Measurements from ENCODE around the gene C11orf86.
A peak's percentile ranks its signal among the peaks of the same experiment; 100 is the strongest.
"Not testable (repeated sequence)": the region's sequence is repeated elsewhere in the genome, so short reads cannot be mapped to it uniquely, and the experiment has no call there.

C11orf86 gene, protein sequence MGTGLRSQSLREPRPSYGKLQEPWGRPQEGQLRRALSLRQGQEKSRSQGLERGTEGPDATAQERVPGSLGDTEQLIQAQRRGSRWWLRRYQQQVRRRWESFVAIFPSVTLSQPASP

DNA sequence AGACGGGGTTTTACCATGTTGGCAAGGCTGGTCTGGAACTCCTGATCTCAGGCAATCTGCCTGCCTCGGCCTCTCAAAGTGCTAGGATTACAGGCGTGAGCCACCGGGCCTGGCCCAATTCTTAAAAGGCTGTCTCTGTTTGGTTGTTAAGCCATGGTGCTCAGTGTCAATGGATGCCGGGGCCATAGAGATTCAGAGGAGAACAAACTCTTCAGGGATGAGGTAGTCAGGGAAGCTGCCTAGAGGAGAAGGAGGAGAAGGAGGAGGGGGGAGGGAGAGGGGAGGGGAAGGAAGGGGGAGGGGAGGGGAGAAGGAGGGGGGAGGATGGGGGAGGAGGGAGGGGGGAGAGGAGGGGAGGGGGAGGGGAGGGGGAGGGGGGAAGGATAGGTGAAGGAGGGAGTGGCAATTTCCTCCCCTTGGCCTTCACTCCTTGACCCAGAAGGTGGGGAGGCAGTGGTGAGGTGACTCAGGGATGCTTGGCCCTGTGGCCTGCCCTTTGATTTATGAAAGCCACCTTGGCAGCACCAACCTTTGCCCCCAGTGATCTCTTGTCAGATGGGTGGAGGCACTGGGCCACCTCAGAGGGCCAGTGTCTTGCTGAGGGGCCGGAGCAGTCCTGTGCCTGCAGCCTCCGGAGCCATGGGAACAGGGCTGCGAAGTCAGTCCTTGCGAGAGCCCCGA is at the start of gene C11orf86:
Gene C11orf86 (plus strand): TSS at position 581 of the 681 bp plus-strand sequence. CDS start 59 bp downstream, at position 640.
- no peak for DNase-seq (ENCODE audit: low read depth in 3 of 3)

DNA sequence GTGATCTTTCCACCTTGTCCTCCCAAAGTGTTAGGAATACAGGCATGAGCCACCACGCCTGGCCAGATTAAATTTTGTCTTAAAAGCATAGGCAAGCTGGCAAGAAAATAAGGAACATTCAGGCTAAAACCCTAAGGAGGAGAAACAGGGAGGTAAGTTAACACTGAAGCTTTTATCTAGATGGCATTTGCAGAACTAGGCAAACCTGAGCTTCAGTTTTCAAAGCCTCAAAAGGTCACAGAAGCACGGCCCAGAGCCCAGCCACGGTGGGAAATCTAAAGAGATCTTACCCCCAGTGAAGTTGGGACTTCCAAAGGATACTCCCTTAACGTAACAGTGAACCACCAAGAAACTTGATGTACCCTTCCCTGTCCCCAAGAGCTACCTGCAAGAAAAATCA is 45.4 kb upstream of the C11orf86 start:
- no peak for DNase-seq (ENCODE audit: low read depth in 3 of 3)

DNA sequence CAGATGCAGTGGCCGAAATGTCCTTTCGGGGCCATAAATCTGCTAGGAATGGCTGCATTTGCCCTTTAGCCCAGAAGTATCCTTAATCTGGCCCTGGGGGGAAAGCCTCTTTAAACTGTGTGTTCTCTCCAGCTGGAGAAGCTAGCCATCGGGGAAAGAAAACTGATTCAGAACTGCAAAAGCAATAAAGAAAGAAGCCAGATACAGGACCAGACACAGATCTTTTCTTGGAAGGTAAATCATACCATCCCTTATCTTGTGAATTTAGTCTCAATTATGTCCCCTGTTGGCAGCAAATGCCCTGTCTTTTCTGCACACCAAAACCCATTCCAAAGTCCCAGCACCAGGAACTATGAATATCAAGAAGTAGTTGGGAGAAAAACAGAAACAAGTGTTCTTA is 42.6 kb upstream of the C11orf86 start:
- DNase-seq (ENCODE audit: low read depth in 3 of 3): no peak

DNA sequence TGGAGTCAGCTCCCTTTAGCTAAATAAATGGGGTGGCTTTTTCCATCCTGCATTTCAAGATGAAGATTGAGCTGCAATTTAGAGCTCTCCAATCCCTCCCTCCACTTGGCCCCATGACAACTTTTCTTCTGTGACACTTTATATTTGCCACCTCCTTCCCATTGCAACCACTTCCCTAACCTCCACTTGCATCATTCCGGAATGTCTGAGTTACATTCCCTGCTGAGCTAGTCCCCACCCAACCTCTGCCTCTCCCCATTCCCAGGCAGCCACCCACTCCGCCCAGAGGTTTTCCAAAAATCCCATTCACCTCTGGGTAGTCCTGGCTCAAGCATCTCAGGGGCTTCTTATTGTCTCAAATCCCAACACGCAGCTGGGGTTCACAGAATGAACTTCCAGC is 41.6 kb upstream of the C11orf86 start:
- no peak for DNase-seq (ENCODE audit: low read depth in 3 of 3)

DNA sequence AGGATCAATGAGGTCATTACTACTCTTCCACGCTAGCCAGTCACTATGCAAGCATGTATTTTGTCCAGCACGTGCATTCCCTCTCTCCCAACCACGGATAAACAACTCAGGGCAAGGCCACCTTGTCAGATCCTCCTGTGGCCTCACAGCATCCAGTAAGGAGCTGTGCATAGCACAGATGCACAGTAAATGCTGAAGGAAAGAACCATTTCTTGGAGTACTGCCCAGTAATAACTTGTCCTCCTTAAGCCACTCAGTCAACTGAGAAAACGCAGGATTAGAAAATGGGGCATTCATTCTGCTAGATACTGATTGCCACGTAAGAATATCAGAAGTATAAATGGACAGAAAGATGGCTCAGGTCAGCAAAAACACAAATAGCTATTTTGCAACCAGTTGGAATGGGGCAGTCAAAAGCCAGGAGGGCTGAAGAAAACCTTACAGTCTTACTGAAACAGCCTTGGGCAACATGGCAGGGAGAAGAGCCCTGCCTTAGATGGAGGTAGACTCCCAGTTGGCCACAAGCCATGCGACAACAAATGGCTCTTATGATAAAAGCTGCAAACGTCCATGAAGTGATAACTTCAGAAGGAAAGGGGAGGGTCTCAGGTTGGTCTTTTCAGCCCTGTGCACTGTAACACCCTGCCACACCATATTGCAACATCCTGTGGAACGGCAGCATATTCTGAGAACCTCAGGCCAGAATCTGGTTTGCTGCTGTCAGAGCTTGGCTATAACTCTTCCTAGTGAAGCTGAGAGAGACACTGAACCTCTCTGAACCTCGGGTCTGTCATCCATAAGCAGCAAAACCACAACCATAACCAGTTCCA is 39.9 kb upstream of the C11orf86 start:
- DNase-seq (ENCODE audit: low read depth in 3 of 3): no peak

DNA sequence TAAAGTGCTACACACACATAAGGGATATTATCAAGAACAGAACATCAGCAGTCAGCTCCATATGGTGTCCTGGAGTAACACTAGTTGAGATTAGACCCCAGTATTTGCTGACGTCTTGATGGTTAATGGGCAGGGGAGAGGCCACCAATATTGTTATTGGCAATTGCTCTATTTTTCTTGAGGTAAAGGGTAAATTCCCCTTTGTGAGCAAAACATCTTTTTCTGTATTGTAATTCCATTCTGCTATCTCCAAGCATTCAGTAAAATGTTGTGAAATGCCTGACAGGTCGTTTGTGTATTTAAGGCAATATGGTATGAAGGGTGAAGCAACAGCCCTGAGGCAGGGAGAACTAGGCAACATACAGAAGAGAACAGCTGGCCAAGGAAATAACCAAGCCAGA is 38.8 kb upstream of the C11orf86 start:
- no peak for DNase-seq (ENCODE audit: low read depth in 3 of 3)

DNA sequence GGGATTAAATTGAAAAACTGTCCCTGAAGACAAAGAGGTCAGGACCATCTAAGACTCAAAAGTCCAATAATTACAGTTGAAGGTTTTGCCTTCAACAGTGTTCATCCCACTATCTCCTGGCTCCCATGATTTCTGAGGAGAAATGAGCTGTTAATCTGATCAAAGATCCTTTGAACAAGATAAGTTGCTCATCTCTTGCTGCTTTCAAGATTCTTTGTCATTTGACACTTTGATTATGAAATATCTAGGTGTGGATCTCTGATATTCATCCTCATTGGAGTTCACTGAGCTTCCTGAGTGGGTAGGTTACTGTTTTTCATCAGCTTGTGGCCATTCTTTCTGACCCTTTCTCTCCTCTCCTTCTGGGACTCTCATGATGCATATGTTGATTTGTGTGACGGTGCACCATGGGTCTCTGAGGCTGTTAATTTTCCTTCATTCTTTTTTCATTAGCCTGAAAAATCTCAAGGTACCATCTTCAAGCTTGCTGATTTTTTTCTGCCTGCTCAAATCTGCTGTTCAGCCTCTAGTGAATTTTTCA is 37.8 kb upstream of the C11orf86 start:
- no peak for DNase-seq (ENCODE audit: low read depth in 3 of 3)

DNA sequence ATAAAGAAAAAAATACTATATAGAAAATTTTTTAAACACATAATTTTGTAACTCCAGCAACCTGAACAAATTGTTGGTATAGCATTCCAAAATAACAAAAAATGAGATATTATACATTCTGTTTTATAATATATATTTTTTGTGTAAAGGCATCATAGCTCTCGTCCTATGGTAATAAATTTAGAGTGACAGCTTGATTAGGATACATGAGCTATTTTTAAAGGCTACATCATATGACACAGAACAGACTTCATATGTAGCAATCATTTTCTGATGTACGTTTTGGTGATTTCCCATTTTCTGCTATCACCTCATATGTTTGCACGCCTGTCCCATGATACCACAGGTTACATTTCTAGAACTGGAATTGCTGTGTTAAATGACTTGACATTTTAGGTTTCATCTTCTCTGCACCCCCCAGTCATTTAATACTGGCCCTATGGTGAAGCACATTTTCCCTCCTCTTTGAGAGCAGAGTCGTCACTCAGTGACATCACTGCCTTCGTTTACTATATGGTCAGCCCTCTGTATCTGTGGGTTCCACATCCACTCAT is 36.4 kb upstream of the C11orf86 start:
- no peak for DNase-seq (ENCODE audit: low read depth in 3 of 3)

DNA sequence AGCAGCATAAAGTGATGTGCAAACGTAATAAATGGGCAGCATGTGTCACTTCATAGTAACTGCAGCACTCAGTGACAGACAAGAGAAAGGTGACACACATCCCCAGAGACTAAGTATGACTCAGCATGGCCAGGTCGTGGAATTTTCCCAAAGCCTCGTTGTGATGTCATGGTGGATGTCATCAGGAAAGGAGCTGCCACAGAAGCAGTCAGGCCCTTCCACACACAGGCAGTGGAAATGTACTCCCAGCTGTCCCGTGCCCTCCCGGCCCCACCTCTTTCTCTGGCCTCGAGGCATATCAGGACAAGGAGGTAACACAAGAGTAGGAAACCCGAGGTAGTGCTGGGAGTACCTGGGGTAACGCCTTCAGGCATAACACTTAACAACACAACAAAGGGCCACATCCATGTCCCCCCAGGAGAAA is 25.0 kb upstream of the C11orf86 start:
- peak in 1 of 3 experiments; percentile 38 for DNase-seq (ENCODE audit: low read depth in 3 of 3)

DNA sequence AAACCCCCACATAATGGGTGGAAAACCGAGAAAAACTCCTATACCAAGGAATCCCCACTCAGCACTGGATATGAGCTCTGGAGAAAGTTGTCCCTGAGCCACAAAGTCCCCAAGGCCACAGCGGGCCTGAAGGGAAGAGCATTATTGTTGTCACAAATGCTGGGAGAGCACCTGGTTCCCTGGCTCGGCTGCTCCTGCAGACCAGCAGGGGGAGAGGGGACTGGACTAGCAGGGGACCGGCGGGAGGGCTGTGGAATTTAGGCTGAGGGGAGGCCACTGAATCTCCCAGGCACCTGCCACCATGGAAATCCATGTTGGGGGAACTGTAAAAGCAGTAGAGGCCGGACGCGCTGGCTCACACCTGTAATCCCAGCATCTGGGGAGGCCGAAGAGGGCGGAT is 24.0 kb upstream of the C11orf86 start:
- no peak for DNase-seq (ENCODE audit: low read depth in 3 of 3)

DNA sequence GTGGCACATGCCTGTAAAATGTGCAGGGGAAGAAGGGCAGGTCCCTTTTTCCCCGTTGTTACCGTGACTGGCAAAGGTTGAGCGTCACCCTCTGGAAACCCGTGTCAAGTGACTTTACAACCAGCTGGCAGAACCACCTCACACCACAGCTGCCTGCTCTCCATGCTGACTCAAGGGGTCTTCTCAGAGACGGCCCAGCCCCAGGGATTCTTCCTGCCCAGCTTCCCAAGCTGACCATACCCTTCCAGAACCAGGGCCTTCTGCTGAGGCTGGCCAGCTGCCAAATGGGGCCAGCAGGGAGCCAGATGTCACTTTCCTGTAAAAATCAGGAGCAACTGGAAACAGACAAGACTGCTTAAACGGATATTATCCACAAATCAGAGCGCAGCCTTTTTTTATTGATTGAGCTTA is 23.2 kb upstream of the C11orf86 start:
- DNase-seq (ENCODE audit: low read depth in 3 of 3): no peak

DNA sequence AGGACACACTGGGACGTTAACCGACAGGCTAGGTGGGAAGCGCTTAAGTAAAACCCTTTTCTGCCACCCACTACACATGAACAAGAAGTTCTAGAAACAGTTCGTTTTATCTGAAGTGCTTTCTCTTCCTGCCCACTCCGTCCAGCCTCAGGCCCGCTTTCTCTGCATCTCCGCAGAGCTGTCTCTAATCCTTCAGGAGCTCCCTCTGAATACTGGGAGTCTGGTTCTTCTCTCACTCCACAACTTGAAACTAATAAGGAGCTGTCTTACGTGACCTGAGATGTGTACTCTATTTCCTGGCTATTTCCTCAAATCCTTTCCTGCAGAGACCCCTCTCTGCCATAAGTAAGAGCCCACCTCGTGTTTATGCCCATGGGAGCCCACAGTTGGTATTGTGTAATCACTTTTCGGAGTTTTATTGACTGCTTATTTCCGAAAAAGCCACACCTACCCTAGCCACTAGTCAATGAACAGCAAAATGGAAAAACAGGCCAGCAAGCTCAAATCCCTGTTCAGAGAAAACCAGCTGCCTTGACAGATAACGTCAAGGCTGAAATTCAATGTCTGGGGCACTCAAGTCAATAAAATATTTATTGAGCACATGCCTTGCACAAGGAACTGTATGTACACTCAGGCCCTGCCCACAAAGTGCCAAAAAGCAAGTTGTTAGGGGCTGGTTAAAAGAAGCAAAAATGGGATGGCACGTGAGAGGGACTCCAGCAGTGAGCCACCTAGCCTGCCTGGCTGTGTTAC is 21.8 kb upstream of the C11orf86 start:
- no peak for DNase-seq (ENCODE audit: low read depth in 3 of 3)

DNA sequence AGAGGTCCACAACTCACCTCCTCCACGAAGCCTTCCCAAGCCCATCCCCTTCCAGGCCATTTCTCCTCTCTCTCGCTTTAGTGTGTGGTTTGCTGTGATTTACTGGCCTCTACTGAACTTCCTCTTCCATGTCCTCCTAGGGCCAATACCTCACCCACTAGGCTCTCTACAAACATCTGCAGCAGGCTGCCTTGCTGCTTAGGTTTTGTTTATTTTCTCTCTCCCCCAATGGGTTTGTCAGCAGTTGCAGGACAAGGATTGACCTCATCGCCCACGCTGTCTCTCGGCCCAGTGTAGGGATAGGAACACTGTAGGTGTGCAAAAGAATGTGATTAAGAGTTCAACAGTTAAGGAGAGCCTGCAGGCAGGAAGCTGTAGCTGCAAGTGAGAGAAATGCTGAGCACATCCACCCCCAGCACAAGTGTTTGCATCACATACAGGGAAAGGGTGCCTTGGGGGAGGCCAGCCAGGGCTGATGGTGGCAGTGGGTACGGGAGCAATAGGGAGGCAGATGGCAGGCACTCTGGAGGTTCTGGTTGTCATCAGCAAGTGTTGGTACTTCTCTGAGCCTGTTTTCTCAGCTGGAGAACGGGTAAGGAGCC is 18.3 kb upstream of the C11orf86 start:
- no peak for DNase-seq (ENCODE audit: low read depth in 3 of 3)

DNA sequence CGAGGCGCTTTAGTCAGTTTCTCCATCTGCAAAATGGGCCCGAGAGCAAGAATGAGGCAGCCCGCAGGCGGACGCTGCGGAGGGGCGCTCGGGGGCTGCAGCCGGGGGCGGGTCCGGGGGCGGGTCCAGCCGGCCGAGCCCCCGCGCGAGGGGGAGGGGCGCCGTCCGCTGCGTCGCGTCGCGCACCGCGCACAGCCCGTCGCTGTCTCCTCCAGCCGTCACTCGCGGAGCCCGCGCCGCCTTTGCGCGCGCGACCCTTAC is 17.2 kb upstream of the C11orf86 start:
- DNase-seq (ENCODE audit: low read depth in 3 of 3): peak in 1 of 3 experiments; percentile 24

DNA sequence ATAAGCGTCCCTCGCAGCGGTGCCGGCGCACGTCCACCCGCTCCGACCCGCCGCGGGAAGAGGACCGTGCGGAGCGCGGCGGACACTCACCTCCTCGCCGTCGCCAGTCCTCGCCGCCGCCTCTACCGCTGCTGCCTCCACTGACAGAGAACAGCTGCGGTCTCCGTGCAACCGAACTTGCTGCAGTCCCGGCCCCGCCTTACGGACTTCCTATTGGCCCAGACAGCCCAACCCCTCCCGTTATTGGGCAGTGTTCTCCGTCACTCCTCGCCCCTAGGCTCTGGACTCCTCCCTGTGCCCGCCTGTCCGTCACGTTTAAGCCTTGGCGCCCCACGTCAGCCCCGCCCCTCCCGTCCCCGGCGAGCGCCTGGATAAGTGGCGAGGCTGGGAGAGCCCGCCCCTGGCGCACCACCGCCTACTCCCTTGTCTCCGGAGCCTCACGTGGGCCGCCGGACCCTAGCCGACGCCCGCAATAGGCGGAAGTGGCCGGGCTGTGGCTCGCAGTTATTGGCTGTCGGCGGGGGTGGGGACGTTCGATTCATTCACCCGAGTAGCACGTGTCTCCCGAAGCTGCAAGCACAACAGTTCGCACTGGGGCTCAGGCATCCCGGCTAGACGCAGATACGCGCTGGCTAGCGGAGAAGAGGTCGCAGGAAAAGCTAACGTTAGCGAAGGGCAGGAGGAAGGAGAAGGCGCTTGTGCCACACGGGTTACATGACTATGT is 16.7 kb upstream of the C11orf86 start, which contains the start of gene PC:
Gene PC (minus strand): TSS at position 152 of the 724 bp plus-strand sequence. CDS start 86,224 bp downstream, outside the sequence.
- peak; percentile 93 to 98 (median 96) for DNase-seq (ENCODE audit: low read depth in 3 of 3)

DNA sequence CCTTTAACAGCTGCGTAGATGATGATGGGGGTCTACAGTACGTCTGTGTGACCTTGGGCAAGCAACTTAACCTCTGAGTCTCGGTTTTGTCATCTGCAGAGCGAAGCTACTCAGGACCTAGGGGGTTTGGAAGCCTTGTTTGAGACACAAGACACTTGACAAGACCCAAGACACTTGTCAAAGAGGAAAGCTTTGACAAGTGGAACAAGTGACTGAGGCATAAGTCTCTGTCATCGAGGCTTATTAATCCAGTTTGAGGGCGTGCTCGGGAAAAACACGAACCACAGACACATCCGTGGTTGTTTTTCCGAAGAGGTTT is 16.2 kb upstream of the C11orf86 start:
- DNase-seq (ENCODE audit: low read depth in 3 of 3): no peak

DNA sequence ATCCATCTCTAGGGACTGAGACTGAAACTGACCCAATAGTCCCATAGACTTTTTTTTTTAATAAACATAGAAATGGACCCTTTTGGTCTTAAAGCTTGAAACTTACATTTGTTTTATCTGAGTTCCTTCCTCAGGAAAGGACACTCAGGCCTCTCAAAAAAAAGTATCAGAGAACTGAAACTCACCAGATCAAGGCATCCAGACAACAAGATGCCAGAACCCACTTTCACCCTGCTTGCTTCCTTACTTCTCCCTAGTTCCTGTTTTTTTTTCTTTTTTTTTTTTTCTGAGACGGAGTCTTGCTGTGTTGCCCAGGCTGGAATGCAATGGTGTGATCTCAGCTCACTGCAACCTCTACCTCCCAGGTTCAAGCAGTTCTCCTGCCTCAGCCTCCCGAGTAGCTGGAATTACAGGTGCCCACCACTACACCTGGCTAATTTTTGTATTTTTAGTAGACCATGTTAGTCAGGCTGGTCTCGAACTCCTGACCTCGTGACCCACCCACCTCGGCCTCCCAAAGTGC is 13.4 kb upstream of the C11orf86 start:
- not testable (repeated sequence) for DNase-seq (ENCODE audit: low read depth in 3 of 3)

DNA sequence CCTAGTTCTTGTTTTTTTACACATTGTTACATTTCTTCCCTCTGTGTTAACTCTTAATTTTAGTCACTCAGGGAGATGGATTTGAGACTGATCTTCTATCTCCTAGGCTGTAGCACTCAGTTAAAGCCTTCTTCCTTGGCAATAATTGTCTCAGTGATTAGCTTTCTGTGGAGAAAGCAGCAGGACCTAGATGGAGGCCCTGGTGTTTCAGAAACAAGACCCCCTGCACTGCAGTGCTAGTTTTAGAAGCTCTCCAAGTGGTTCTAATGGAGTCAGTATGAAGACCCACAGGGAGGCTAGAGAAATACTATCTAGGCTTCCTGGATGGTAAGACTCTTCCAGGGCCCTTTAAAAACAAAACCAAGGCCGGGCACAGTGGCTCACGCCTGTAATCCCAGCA is 12.9 kb upstream of the C11orf86 start:
- DNase-seq (ENCODE audit: low read depth in 3 of 3): no peak

DNA sequence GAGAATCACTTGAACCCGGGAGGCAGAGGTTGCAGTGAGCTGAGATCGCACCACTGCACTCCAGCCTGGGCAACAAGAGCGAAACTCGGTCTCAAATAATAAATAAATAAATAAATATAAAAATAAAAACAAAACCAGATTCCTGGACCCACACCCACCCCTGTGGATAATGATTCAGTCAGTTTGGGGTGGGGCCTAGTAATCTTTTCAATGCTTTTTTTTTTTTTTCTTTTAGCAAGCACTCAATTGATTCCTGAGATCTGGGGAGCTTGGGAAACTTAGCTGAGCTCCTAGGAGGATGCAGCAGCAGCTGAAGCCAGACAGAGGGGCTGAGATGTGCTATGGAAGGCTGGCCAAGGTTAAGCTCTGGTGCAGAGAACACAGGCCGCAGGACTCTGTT is 12.3 kb upstream of the C11orf86 start:
- DNase-seq (ENCODE audit: low read depth in 3 of 3): no peak

DNA sequence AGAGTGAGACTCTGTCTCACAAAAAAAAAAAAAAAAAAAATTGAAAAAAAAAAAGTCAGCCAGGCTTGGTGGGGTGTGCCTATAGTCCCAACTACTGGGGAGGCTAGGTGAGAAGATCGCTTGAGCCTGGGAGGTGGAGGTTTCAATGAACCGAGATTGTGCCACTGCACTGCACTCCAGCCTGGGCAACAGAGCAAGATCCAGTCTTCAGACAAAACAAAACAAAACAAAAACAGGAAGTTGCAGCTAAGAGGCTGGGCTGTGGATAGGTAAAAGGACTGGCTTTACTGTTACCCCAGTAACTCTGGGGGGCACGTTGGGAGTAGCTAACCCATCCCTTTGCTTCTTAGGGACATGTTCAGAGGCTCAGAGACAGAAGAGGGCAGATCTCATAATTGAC is 10.6 kb upstream of the C11orf86 start:
- DNase-seq (ENCODE audit: low read depth in 3 of 3): no peak

DNA sequence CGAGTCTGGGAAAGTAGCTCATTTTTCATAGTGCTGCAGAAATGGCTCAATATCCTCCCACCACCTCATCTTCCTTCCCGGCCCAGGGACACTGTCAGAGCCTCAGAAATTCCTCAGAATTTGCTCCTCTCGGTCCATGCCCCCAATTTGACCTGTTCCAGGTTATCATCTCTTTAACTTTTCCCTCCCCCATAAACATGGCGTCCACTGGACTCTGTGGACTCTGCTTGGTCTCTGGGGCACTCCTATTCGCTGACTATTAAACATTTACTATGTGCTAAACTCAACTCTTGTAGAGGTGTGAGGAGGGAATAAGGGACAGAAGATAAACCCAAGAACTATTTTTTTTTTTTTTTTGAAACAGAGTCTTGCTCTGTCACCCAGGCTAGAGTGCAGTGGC is 8.8 kb upstream of the C11orf86 start:
- no peak for DNase-seq (ENCODE audit: low read depth in 3 of 3)

All from stimulated activated CD4-positive, alpha-beta T cell treated with anti-CD3 and anti-CD28 coated beads, TNF-alpha, amount 100 ng/mL, for 24 hours (primary cell).